ENCODE results near the gene ABHD14A.
A peak's percentile ranks its signal among the peaks of the same experiment; 100 is the strongest.

Gene ABHD14A

DNA sequence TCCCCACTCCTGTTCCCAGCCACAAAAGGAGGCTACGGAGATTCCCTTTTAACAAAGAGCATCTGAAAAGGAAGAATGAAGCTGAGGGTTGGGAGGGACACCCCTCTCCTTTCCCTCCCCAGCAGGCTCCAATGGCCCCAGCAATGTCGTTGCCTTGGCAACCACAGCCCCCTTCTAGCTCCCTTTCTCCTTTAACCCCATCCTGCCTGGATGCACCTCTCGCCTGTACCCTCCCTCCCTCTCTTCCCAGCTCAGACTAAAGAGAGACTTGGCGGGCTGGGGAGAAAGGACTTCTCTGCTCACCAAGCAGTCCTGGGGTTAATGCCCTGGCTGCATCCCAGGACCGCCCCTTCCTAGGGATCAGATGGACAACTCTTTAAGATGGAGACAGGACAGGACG lies 27.9 kb downstream of the ABHD14A start:
- POLR2A ChIA-PET = no interaction called here
- TF ChIP-seq, protein P1, sequence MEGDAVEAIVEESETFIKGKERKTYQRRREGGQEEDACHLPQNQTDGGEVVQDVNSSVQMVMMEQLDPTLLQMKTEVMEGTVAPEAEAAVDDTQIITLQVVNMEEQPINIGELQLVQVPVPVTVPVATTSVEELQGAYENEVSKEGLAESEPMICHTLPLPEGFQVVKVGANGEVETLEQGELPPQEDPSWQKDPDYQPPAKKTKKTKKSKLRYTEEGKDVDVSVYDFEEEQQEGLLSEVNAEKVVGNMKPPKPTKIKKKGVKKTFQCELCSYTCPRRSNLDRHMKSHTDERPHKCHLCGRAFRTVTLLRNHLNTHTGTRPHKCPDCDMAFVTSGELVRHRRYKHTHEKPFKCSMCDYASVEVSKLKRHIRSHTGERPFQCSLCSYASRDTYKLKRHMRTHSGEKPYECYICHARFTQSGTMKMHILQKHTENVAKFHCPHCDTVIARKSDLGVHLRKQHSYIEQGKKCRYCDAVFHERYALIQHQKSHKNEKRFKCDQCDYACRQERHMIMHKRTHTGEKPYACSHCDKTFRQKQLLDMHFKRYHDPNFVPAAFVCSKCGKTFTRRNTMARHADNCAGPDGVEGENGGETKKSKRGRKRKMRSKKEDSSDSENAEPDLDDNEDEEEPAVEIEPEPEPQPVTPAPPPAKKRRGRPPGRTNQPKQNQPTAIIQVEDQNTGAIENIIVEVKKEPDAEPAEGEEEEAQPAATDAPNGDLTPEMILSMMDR (IDR thresholded peaks at IDR 0.05; ENCODE audit: control extremely low read depth, extremely low read depth, low read depth, missing control alignments) = no peak
- CTCF ChIA-PET = interaction anchor here (0.7 to 6.4 kb wide), 24 partner anchors 11 to 444 kb away, joined by 3 to 172 read pairs (median 6); partner anchors contain the start of genes ABHD14A, ABHD14B, ACY1 and DUSP7
- no peak for DNase-seq (ENCODE audit: extremely low spot score)

DNA sequence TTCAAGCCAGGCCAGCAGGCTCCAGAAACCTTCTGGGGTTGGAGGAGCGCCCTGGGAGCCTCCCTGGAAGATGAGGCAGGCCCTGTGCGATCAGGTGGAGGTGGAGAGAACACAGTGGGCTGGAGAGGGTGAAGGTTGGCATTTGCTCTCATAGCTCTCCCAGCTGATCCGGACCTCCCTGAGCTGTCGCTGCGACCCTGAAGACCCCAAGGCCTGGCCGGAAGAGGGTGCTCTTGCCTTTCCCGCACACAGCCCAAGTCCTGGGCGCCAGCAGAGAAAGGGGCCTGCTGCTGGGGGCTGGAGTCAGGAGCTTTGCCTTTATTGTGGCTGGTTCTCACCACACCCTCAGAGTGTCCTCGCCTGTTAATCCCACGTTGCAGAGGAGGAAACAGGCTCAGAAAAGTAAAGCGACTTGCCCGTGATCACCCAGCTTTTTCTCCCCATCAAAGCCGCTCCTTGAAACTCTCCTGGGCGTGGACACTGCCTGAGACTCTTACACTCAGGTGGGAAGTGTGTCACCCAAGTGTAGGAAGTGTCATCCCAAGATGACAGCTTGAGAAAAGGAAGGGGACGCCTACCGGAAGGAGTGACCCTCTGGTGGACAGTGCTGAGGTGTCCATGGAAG lies 29.4 kb downstream of the ABHD14A start:
- no peak for DNase-seq (ENCODE audit: extremely low spot score)
- ChIA-PET POLR2A (interaction anchor here (1.2 kb wide), 1 partner anchor 8 kb away, joined by 3 read pairs; the partner anchor contains the start of gene RPL29), CTCF (interaction anchor here (0.8 to 6.4 kb wide), 9 partner anchors 9 to 155 kb away, joined by 3 to 172 read pairs (median 22); partner anchors contain the start of genes DUSP7 and RPL29)
- TF ChIP-seq, protein P1 (IDR thresholded peaks at IDR 0.05; ENCODE audit: control extremely low read depth, extremely low read depth, low read depth, missing control alignments) = peak; percentile 33

DNA sequence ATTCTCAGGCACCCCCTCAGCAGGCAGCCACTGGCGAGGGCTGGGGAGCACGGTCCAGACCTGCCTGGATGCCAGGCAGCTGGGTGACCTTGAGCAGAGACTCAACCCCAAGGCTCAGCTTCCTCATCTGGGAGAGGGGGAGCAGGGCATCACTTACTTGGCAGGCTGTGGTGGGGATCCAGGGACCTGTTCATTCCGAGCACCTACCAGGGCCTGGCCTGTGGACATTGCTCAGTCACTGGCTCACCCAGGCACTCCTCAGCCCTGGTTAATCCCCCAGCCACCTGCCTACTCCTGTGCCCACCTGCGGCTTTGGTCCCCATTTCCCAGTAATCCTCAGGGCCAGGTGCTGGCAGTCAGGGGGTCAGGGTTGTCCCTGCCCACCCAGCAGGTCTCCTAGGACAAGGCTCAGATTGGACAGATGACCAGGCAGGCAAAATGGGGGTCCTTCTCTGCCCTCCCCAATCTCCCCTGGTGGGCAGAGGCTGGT lies 30.1 kb downstream of the ABHD14A start:
- no peak for DNase-seq (ENCODE audit: extremely low spot score)
- ChIA-PET CTCF (interaction anchor here (1.0 to 6.4 kb wide), 8 partner anchors 10 to 139 kb away, joined by 3 to 172 read pairs (median 42); partner anchors contain the start of genes DUSP7 and RPL29), POLR2A (interaction anchor here (1.2 kb wide), 1 partner anchor 9 kb away, joined by 3 read pairs; the partner anchor contains the start of gene RPL29)
- TF ChIP-seq, protein P1 (IDR thresholded peaks at IDR 0.05; ENCODE audit: control extremely low read depth, extremely low read depth, low read depth, missing control alignments) = no peak

- DNase-seq (ENCODE audit: extremely low spot score) = no peak
These were observed 30.7 kb downstream of the ABHD14A start for GRCh38 chr3:52005571-52005986.

DNA sequence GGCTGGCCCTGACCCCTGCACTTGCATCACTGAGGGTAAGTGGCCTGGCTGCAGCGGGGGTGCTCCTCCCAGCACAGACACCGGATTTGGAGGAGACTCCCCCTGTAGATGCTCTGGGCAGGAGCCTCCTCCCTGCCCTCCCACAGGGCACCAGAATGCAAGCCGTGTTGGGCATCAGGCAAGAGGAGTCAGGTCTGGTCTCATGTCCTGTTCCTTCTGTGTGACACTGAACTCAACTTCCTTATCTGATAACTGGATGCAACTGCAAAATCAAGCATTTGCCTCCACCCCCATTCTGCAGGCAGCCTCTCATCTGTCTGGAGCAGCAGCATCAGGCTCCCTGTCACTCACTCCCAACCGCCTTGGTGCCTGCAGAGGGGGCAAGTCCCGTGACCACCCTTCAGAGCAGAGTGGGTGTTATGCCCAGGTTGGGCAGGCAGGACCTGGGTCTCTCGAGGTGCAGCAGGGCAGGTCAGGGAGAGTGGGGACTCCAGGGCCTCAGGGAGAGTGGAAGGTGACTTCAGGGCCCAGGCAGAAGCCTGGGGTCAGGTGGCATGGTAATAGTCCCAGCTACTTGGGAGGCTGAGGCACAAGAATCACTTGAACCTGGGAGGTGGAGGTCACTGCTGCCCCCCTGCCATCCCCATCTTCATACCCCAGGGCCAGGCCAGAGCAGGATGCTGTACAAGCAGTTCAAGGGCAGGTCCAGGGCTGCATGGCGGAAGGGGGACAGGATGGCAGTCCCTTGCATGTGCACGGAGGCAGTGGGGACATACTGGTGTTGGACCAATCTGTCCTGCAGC lies 31.4 kb downstream of the ABHD14A start:
- POLR2A ChIA-PET = no interaction called here
- TF ChIP-seq, protein P1 (IDR thresholded peaks at IDR 0.05; ENCODE audit: control extremely low read depth, extremely low read depth, low read depth, missing control alignments) = no peak
- CTCF ChIA-PET = interaction anchor here (1.0 to 6.4 kb wide), 6 partner anchors 23 to 137 kb away, joined by 3 to 172 read pairs (median 4); no protein-coding TSS in a partner anchor
- no peak for DNase-seq (ENCODE audit: extremely low spot score)

More at GRCh38 chr3:52005571-52005986, 30.7 kb downstream of the ABHD14A start:
- TF ChIP-seq, protein P1 (IDR thresholded peaks at IDR 0.05; ENCODE audit: control extremely low read depth, extremely low read depth, low read depth, missing control alignments) = no peak
- CTCF ChIA-PET = interaction anchor here (1.0 to 6.4 kb wide), 5 partner anchors 10 to 138 kb away, joined by 3 to 172 read pairs (median 7); partner anchors contain the start of gene RPL29
- POLR2A ChIA-PET = interaction anchor here (1.2 kb wide), 1 partner anchor 10 kb away, joined by 3 read pairs; the partner anchor contains the start of gene RPL29

DNA sequence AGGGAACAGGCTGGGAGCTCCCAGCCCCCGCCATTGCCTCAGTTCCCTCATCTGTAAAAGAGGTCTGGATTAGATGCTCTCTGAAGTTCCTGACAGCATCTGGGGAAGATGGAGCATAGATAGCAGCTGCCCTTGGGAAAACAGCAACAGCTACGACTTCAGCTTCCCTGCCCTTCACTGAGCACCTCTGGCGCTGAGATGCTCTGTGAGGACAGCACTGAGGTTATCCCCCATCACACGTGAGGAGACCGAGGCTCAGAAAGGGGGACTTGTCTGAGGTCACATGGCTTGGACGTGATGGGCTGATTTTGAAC lies 31.9 kb downstream of the ABHD14A start:
- TF ChIP-seq, protein P1 (IDR thresholded peaks at IDR 0.05; ENCODE audit: control extremely low read depth, extremely low read depth, low read depth, missing control alignments) = no peak
- DNase-seq (ENCODE audit: extremely low spot score) = no peak
- POLR2A ChIA-PET = no interaction called here
- CTCF ChIA-PET = interaction anchor here (1.3 to 1.6 kb wide), 3 partner anchors 47 to 128 kb away, joined by 3 to 4 read pairs (median 3); no protein-coding TSS in a partner anchor
